Measurements from ENCODE around the gene THADA.

GRCh38 chr2:43193652-43194120, 402.2 kb downstream of the THADA start:
- TF ChIP-seq YY1 (IDR thresholded peaks at IDR 0.05; ENCODE audit: insufficient read depth, insufficient read length) (no peak), ZNF274 (IDR thresholded peaks at IDR 0.05; ENCODE audit: low read depth, low read length) (no peak), SUZ12 (IDR thresholded peaks at IDR 0.05; ENCODE audit: extremely low read depth, insufficient read depth, insufficient read length) (no peak)

Data from NT2/D1 (cell line).